Limb (tissue), 2 donors: ENCODE data around the gene ACAP3.
A peak's percentile ranks its signal among the peaks of the same experiment; 100 is the strongest.

ENCODE experiments used
- DNase-seq, 2 donors: peaks; one replicate each; pipeline ENCODE4 v3.0.0-alpha.2; 2016; ENCODE audit errors: extremely low spot score in 2 of 2

ACAP3 gene

GRCh38 chr1:1286313-1287261 is 21.1 kb downstream of the ACAP3 start:
- DNase-seq, result no peak

GRCh38 chr1:1285611-1286311 is 22.0 kb downstream of the ACAP3 start:
- DNase-seq, result no peak

- DNase-seq, result no peak
Observed at GRCh38 chr1:1285102-1285571, 22.6 kb downstream of the ACAP3 start.

GRCh38 chr1:1284221-1285101 is 23.3 kb downstream of the ACAP3 start:
- no peak for DNase-seq

- no peak for DNase-seq
Observed at GRCh38 chr1:1283821-1284220, 23.9 kb downstream of the ACAP3 start.

GRCh38 chr1:1282998-1283397 is 24.7 kb downstream of the ACAP3 start:
- no peak for DNase-seq

GRCh38 chr1:1281533-1282321 is 26.0 kb downstream of the ACAP3 start:
- DNase-seq, result no peak

GRCh38 chr1:1280782-1281481 is 26.8 kb downstream of the ACAP3 start:
- DNase-seq, result no peak

- no peak for DNase-seq
Observed at GRCh38 chr1:1279028-1279427, 28.7 kb downstream of the ACAP3 start.

GRCh38 chr1:1278620-1279019 is 29.1 kb downstream of the ACAP3 start:
- DNase-seq, result no peak

- DNase-seq, result no peak
Observed at GRCh38 chr1:1275836-1276235, 31.9 kb downstream of the ACAP3 start.

GRCh38 chr1:1274931-1275431 is 32.7 kb downstream of the ACAP3 start:
- no peak for DNase-seq

GRCh38 chr1:1274299-1274930 is 33.3 kb downstream of the ACAP3 start:
- no peak for DNase-seq

GRCh38 chr1:1273512-1274298 is 34.0 kb downstream of the ACAP3 start, which contains the start of gene UBE2J2:
TSS of gene UBE2J2 (minus strand) at chr1:1273854. CDS start at chr1:1267992, 5,862 bp downstream.
- peak; percentile 93 to 98 for DNase-seq

GRCh38 chr1:1273209-1273511 is 34.6 kb downstream of the ACAP3 start:
- no peak for DNase-seq

- DNase-seq, result no peak
Observed at GRCh38 chr1:1272341-1273208, 35.2 kb downstream of the ACAP3 start.

- DNase-seq, result no peak
Observed at GRCh38 chr1:1270813-1271212, 36.9 kb downstream of the ACAP3 start.

GRCh38 chr1:1268284-1268682 is 39.4 kb downstream of the ACAP3 start:
- no peak for DNase-seq
